NCI-H2171 treated with DMSO at 0.1 percent for 48 hours (cell line): Measurements from ENCODE around the gene ELAC2.
"Not testable (repeated sequence)": the region's sequence is repeated elsewhere in the genome, so short reads cannot be mapped to it uniquely, and the experiment has no call there.

ENCODE experiments used
- DNase-seq: peaks from one replicate; lab custom pipeline; 2025; lab: John Stamatoyannopoulos, UW

The ELAC2 gene

GRCh38 chr17:12990041-12990808 lies 27.6 kb downstream of the ELAC2 start:
- no peak for DNase-seq

GRCh38 chr17:12987120-12987519 lies 30.7 kb downstream of the ELAC2 start:
- peak; percentile 23 for DNase-seq

GRCh38 chr17:12985431-12986293 lies 32.2 kb downstream of the ELAC2 start:
- DNase-seq, result peak; percentile 95

GRCh38 chr17:12983991-12984884 lies 33.6 kb downstream of the ELAC2 start:
- DNase-seq, result peak; percentile 10

GRCh38 chr17:12982224-12982623 lies 35.6 kb downstream of the ELAC2 start:
- DNase-seq, result no peak

- DNase-seq, result no peak
These were observed 37.9 kb downstream of the ELAC2 start for GRCh38 chr17:12979826-12980500.

GRCh38 chr17:12979246-12979645 lies 38.6 kb downstream of the ELAC2 start:
- DNase-seq, result no peak

GRCh38 chr17:12978787-12979186 lies 39.0 kb downstream of the ELAC2 start:
- not testable (repeated sequence) for DNase-seq

- no peak for DNase-seq
These were observed 40.6 kb downstream of the ELAC2 start for GRCh38 chr17:12977008-12977751.

- DNase-seq, result no peak
These were observed 43.8 kb downstream of the ELAC2 start for GRCh38 chr17:12974005-12974531.

GRCh38 chr17:12973496-12974004 lies 44.3 kb downstream of the ELAC2 start:
- DNase-seq, result no peak

GRCh38 chr17:12967962-12968361 lies 49.9 kb downstream of the ELAC2 start:
- DNase-seq, result no peak

- no peak for DNase-seq
These were observed 51.4 kb downstream of the ELAC2 start for GRCh38 chr17:12966413-12966812.

GRCh38 chr17:12965988-12966387 lies 51.8 kb downstream of the ELAC2 start:
- DNase-seq, result no peak

- no peak for DNase-seq
These were observed 53.0 kb downstream of the ELAC2 start for GRCh38 chr17:12964840-12965239.

- DNase-seq, result no peak
These were observed 53.7 kb downstream of the ELAC2 start for GRCh38 chr17:12964162-12964561.

GRCh38 chr17:12963505-12963904 lies 54.3 kb downstream of the ELAC2 start:
- DNase-seq, result no peak

GRCh38 chr17:12961655-12962054 lies 56.2 kb downstream of the ELAC2 start:
- no peak for DNase-seq

- no peak for DNase-seq
These were observed 58.4 kb downstream of the ELAC2 start for GRCh38 chr17:12959441-12959840.

- no peak for DNase-seq
These were observed 59.0 kb downstream of the ELAC2 start for GRCh38 chr17:12958786-12959185.
